Measurements from ENCODE around the gene TMEM204.

TMEM204 gene

GRCh38 chr16:1494711-1495110 lies 38.8 kb upstream of the TMEM204 start:
- ATAC-seq: no peak
- TF ChIP-seq TCF4 (CRISPR knock-in tag; IDR thresholded peaks at IDR 0.05; ENCODE audit: borderline replicate concordance) (no peak), ARNTL (CRISPR knock-in tag; IDR thresholded peaks at IDR 0.05; ENCODE audit: borderline replicate concordance, low read depth) (no peak), SNAI2 (CRISPR knock-in tag; IDR thresholded peaks at IDR 0.05) (no peak), TOX (CRISPR knock-in tag; IDR thresholded peaks at IDR 0.05; ENCODE audit: borderline replicate concordance) (no peak), GLIS3 (CRISPR knock-in tag; IDR thresholded peaks at IDR 0.05) (no peak), PPARA (CRISPR knock-in tag; IDR thresholded peaks at IDR 0.05; ENCODE audit: borderline replicate concordance) (no peak), CSDC2 (CRISPR knock-in tag; IDR thresholded peaks at IDR 0.05) (no peak), ZFP3 (CRISPR knock-in tag; IDR thresholded peaks at IDR 0.05) (no peak), ZNF8 (CRISPR knock-in tag; IDR thresholded peaks at IDR 0.05) (no peak)
- TF ChIP-seq, protein P1, sequence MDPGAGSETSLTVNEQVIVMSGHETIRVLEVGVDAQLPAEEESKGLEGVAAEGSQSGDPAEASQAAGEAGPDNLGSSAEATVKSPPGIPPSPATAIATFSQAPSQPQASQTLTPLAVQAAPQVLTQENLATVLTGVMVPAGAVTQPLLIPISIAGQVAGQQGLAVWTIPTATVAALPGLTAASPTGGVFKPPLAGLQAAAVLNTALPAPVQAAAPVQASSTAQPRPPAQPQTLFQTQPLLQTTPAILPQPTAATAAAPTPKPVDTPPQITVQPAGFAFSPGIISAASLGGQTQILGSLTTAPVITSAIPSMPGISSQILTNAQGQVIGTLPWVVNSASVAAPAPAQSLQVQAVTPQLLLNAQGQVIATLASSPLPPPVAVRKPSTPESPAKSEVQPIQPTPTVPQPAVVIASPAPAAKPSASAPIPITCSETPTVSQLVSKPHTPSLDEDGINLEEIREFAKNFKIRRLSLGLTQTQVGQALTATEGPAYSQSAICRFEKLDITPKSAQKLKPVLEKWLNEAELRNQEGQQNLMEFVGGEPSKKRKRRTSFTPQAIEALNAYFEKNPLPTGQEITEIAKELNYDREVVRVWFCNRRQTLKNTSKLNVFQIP (CRISPR knock-in tag; IDR thresholded peaks at IDR 0.05; ENCODE audit: borderline replicate concordance, low read depth): no peak

DNA sequence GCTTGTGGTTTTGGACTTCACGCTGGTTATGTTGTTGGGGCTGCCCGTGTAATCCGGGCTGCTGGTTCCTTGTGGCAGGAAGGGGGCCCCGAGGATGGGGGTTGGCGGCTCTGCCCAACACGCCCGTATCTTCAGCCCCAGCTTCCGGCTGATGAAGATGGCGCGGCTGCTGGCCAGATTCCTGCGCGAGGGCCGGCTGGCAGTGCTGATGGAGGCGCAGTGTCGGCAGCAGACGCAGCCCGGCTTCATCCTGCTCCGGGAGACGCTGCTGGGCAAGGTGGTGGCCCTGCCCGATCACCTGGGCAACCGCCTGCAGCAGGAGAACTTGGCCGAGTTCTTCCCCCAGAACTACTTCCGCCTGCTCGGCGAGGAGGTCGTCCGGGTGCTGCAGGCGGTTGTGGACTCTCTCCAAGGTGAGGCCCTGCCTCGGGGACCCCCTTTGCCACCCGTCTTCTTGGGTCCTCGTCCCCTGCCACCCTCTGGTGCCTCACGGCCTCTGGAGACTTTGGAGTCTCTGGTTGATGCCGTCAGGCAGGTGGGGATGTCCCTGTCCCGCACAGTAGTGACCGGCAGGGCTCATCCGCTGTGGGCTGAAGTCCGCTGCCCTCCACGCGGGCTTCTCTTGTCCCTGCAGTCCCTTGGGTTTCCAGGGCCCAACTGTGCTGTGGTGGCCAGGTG lies 38.1 kb upstream of the TMEM204 start:
- no peak for ATAC-seq
- no peak for TF ChIP-seq ISL1 (CRISPR knock-in tag; IDR thresholded peaks at IDR 0.05)
- TF ChIP-seq ZNF8 (CRISPR knock-in tag; IDR thresholded peaks at IDR 0.05): no peak
- TF ChIP-seq CSDC2 (CRISPR knock-in tag; IDR thresholded peaks at IDR 0.05): no peak
- TF ChIP-seq ESRRG (CRISPR knock-in tag; IDR thresholded peaks at IDR 0.05): no peak
- TF ChIP-seq GLIS3 (CRISPR knock-in tag; IDR thresholded peaks at IDR 0.05): no peak
- TF ChIP-seq, protein P1 (CRISPR knock-in tag; IDR thresholded peaks at IDR 0.05; ENCODE audit: borderline replicate concordance, low read depth): no peak
- no peak for TF ChIP-seq SNAI2 (CRISPR knock-in tag; IDR thresholded peaks at IDR 0.05)
- TF ChIP-seq ZNF565 (CRISPR knock-in tag; conservative IDR thresholded peaks at IDR 0.05; ENCODE audit: low read depth): no peak
- TF ChIP-seq ZNF70 (CRISPR knock-in tag; IDR thresholded peaks at IDR 0.05): no peak
- no peak for TF ChIP-seq ZFP3 (CRISPR knock-in tag; IDR thresholded peaks at IDR 0.05)
- TF ChIP-seq ARNTL (CRISPR knock-in tag; IDR thresholded peaks at IDR 0.05; ENCODE audit: borderline replicate concordance, low read depth): no peak
- no peak for TF ChIP-seq TCF4 (CRISPR knock-in tag; IDR thresholded peaks at IDR 0.05; ENCODE audit: borderline replicate concordance)

- TF ChIP-seq OSR1 (CRISPR knock-in tag; IDR thresholded peaks at IDR 0.05) (no peak), ZNF70 (CRISPR knock-in tag; IDR thresholded peaks at IDR 0.05) (no peak), ISL1 (CRISPR knock-in tag; IDR thresholded peaks at IDR 0.05) (no peak), ZNF565 (CRISPR knock-in tag; conservative IDR thresholded peaks at IDR 0.05; ENCODE audit: low read depth) (no peak), ESRRG (CRISPR knock-in tag; IDR thresholded peaks at IDR 0.05) (no peak), GLIS3 (CRISPR knock-in tag; IDR thresholded peaks at IDR 0.05) (no peak), CSDC2 (CRISPR knock-in tag; IDR thresholded peaks at IDR 0.05) (no peak), ZC3H10 (CRISPR knock-in tag; IDR thresholded peaks at IDR 0.05) (no peak), ZNF8 (CRISPR knock-in tag; IDR thresholded peaks at IDR 0.05) (no peak), TOX (CRISPR knock-in tag; IDR thresholded peaks at IDR 0.05; ENCODE audit: borderline replicate concordance) (no peak)
- TF ChIP-seq, protein P2, sequence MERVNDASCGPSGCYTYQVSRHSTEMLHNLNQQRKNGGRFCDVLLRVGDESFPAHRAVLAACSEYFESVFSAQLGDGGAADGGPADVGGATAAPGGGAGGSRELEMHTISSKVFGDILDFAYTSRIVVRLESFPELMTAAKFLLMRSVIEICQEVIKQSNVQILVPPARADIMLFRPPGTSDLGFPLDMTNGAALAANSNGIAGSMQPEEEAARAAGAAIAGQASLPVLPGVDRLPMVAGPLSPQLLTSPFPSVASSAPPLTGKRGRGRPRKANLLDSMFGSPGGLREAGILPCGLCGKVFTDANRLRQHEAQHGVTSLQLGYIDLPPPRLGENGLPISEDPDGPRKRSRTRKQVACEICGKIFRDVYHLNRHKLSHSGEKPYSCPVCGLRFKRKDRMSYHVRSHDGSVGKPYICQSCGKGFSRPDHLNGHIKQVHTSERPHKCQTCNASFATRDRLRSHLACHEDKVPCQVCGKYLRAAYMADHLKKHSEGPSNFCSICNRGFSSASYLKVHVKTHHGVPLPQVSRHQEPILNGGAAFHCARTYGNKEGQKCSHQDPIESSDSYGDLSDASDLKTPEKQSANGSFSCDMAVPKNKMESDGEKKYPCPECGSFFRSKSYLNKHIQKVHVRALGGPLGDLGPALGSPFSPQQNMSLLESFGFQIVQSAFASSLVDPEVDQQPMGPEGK (CRISPR knock-in tag; IDR thresholded peaks at IDR 0.05; ENCODE audit: borderline replicate concordance): no peak
- ATAC-seq: no peak
These were observed 37.6 kb upstream of the TMEM204 start for GRCh38 chr16:1495889-1496262.

DNA sequence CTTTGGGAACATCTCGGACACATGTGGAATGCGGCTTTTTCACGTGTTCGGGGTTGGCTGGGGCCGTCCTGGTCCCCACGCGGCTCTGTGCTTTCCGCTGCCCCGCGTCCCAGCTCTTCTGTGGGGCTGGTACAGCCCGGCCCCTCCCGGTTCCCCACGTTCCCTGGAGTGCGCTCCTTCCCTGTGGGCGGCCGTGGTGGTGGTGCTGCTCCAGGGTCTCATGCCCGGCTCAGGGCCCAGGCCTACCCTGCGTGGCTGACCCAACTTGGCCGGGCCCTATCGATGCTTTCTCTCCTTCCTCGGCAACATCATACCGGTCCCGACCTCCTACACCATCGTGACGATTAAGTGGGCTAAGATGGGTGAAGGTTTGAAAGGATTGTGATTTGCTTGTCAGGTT lies 37.0 kb upstream of the TMEM204 start:
- ATAC-seq: no peak
- TF ChIP-seq, protein P3, sequence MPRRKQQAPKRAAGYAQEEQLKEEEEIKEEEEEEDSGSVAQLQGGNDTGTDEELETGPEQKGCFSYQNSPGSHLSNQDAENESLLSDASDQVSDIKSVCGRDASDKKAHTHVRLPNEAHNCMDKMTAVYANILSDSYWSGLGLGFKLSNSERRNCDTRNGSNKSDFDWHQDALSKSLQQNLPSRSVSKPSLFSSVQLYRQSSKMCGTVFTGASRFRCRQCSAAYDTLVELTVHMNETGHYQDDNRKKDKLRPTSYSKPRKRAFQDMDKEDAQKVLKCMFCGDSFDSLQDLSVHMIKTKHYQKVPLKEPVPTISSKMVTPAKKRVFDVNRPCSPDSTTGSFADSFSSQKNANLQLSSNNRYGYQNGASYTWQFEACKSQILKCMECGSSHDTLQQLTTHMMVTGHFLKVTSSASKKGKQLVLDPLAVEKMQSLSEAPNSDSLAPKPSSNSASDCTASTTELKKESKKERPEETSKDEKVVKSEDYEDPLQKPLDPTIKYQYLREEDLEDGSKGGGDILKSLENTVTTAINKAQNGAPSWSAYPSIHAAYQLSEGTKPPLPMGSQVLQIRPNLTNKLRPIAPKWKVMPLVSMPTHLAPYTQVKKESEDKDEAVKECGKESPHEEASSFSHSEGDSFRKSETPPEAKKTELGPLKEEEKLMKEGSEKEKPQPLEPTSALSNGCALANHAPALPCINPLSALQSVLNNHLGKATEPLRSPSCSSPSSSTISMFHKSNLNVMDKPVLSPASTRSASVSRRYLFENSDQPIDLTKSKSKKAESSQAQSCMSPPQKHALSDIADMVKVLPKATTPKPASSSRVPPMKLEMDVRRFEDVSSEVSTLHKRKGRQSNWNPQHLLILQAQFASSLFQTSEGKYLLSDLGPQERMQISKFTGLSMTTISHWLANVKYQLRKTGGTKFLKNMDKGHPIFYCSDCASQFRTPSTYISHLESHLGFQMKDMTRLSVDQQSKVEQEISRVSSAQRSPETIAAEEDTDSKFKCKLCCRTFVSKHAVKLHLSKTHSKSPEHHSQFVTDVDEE (CRISPR knock-in tag; IDR thresholded peaks at IDR 0.05): no peak
- no peak for TF ChIP-seq ZNF565 (CRISPR knock-in tag; conservative IDR thresholded peaks at IDR 0.05; ENCODE audit: low read depth)
- no peak for TF ChIP-seq ZC3H10 (CRISPR knock-in tag; IDR thresholded peaks at IDR 0.05)
- no peak for TF ChIP-seq TCF4 (CRISPR knock-in tag; IDR thresholded peaks at IDR 0.05; ENCODE audit: borderline replicate concordance)
- TF ChIP-seq ZFP30 (CRISPR knock-in tag; IDR thresholded peaks at IDR 0.05): no peak
- TF ChIP-seq SNAI2 (CRISPR knock-in tag; IDR thresholded peaks at IDR 0.05): no peak
- TF ChIP-seq CREB5 (CRISPR knock-in tag; IDR thresholded peaks at IDR 0.05; ENCODE audit: low read depth): no peak
- no peak for TF ChIP-seq ZFP3 (CRISPR knock-in tag; IDR thresholded peaks at IDR 0.05)
- no peak for TF ChIP-seq ZNF8 (CRISPR knock-in tag; IDR thresholded peaks at IDR 0.05)
- TF ChIP-seq RARB (CRISPR knock-in tag; IDR thresholded peaks at IDR 0.05): no peak
